PC-3 (cell line): Measurements from ENCODE around the gene SNTG2. TPM values are rescaled to one million over a fixed set of nuclear protein-coding genes. Genes with fewer than 3 reads are reported as not detected.

Experiments used
- ATAC-seq: fragments of 200-7000 bp; cut with Tn5 transposase; 2 replicates; pipeline ENCODE4 v1.9.1; 2020; ENCODE audit warnings: mild to moderate bottlenecking, moderate library complexity
- BruUV-seq: library from RNA; stranded (reverse); fragments of 400-500 nt; replicated peaks from 2 replicates; lab custom pipeline; 2021; lab: Mats Ljungman, UMichigan
- CTCF ChIA-PET: fragments of 300-600 bp; sonication (Branson Sonifier 250); formaldehyde crosslinking; loops from one replicate; lab custom pipeline; 2022; ENCODE audit warnings: antibody characterized with exemption; lab: Charles Lee
- POLR2A ChIA-PET: fragments of 300-600 bp; sonication (Branson Sonifier 250); formaldehyde crosslinking; loops from one replicate; lab custom pipeline; 2022; ENCODE audit warnings: antibody characterized with exemption; ENCODE audit not compliant: unreplicated experiment; lab: Charles Lee
- DNase-seq: peaks from one replicate; pipeline ENCODE4 v3.0.0-alpha.2; 2015
- H2AFZ ChIP-seq: fragments of 300-600 bp; sonication (generic); 2 replicates; pipeline ENCODE4 v1.6.0; 2016; ENCODE audit warnings: antibody characterized with exemption, low read length
- H3F3A ChIP-seq: fragments of 300-600 bp; sonication (generic); one replicate; pipeline ENCODE4 v1.6.0; 2017; ENCODE audit warnings: antibody characterized with exemption, low read length, control low read depth, mild to moderate bottlenecking; ENCODE audit not compliant: unreplicated experiment
- H3K27ac ChIP-seq: fragments of 300-600 bp; sonication (generic); 2 replicates; pipeline ENCODE4 v1.5.1; 2016; ENCODE audit warnings: mild to moderate bottlenecking, low read length
- H3K27me3 ChIP-seq: fragments of 300-600 bp; sonication (generic); 2 replicates; pipeline ENCODE4 v1.6.1; 2016; ENCODE audit warnings: low read length, mixed read lengths
- H3K36me3 ChIP-seq: fragments of 300-600 bp; sonication (generic); 2 replicates; pipeline ENCODE4 v1.6.1; 2016; ENCODE audit warnings: low read depth, mixed run types, low read length, mixed read lengths
- H3K4me1 ChIP-seq: fragments of 300-600 bp; sonication (generic); 2 replicates; pipeline ENCODE4 v1.5.1; 2016; ENCODE audit warnings: low read length; ENCODE audit not compliant: insufficient read depth
- H3K4me2 ChIP-seq: fragments of 300-600 bp; sonication (generic); 2 replicates; pipeline ENCODE4 v1.6.0; 2016; ENCODE audit warnings: low read length
- H3K4me3 ChIP-seq: fragments of 300-600 bp; sonication (generic); 2 replicates; pipeline ENCODE4 v1.5.1; 2016; ENCODE audit warnings: mild to moderate bottlenecking, low read length, mixed read lengths
- H3K79me2 ChIP-seq: fragments of 300-600 bp; sonication (generic); 2 replicates; pipeline ENCODE4 v1.6.1; 2017; ENCODE audit warnings: low read length, mixed read lengths
- H3K9ac ChIP-seq: fragments of 300-600 bp; sonication (generic); 2 replicates; pipeline ENCODE4 v1.6.0; 2016; ENCODE audit warnings: mild to moderate bottlenecking, low read length
- H3K9me2 ChIP-seq: fragments of 300-600 bp; sonication (generic); replicated peaks from 2 replicates; pipeline ENCODE4 v1.6.1; 2016; ENCODE audit warnings: mixed run types, low read length, mixed read lengths
- H3K9me3 ChIP-seq: fragments of 300-600 bp; sonication (generic); 2 replicates; pipeline ENCODE4 v1.6.1; 2016; ENCODE audit warnings: low read length, mixed read lengths
- H4K20me1 ChIP-seq: fragments of 300-600 bp; sonication (generic); 2 replicates; pipeline ENCODE4 v1.6.1; 2016; ENCODE audit warnings: low read length, mixed read lengths
- EZH2 ChIP-seq: fragments of 300-600 bp; sonication (generic); IDR thresholded peaks from one replicate; pipeline ENCODE4 v1.6.1; 2017; ENCODE audit warnings: antibody characterized with exemption, mild to moderate bottlenecking, low read length; ENCODE audit not compliant: unreplicated experiment
- EZH2phosphoT487 ChIP-seq: fragments of 300-600 bp; sonication (generic); IDR thresholded peaks from 2 replicates; pipeline ENCODE4 v1.6.1; 2018; ENCODE audit warnings: mild to moderate bottlenecking, antibody characterized with exemption, low read length, borderline replicate concordance
- intact Hi-C: fragments of 100-400 bp; cut with micrococcal nuclease; formaldehyde crosslinking; loops from 2 replicates; pipeline ENCODE4 v1.9.0; 2023
- total RNA-seq: library from RNA; depleted of rRNA; stranded (reverse); fragments of >200 nt; gene quantifications from 2 replicates; pipeline ENCODE4 v1.2.3, GENCODE V29; 2014
- TF ChIP-seq, protein P1 (sequence below): fragments of 300-600 bp; sonication (generic); conservative IDR thresholded peaks from 2 replicates; pipeline ENCODE4 v1.5.1; 2017; ENCODE audit warnings: antibody characterized with exemption, low read depth, mild to moderate bottlenecking, low read length

SNTG2 gene
- total RNA-seq, 1 experiment from 2014 or later: not detected

GRCh38 chr2:1294900-1295299 lies 344.3 kb downstream of the SNTG2 start:
- POLR2A ChIA-PET: no interaction called here
- no peak for TF ChIP-seq EZH2
- no peak for TF ChIP-seq EZH2phosphoT487
- TF ChIP-seq, protein P1, sequence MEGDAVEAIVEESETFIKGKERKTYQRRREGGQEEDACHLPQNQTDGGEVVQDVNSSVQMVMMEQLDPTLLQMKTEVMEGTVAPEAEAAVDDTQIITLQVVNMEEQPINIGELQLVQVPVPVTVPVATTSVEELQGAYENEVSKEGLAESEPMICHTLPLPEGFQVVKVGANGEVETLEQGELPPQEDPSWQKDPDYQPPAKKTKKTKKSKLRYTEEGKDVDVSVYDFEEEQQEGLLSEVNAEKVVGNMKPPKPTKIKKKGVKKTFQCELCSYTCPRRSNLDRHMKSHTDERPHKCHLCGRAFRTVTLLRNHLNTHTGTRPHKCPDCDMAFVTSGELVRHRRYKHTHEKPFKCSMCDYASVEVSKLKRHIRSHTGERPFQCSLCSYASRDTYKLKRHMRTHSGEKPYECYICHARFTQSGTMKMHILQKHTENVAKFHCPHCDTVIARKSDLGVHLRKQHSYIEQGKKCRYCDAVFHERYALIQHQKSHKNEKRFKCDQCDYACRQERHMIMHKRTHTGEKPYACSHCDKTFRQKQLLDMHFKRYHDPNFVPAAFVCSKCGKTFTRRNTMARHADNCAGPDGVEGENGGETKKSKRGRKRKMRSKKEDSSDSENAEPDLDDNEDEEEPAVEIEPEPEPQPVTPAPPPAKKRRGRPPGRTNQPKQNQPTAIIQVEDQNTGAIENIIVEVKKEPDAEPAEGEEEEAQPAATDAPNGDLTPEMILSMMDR: no peak
- H3K4me2 ChIP-seq: no peak overlapping the region

DNA sequence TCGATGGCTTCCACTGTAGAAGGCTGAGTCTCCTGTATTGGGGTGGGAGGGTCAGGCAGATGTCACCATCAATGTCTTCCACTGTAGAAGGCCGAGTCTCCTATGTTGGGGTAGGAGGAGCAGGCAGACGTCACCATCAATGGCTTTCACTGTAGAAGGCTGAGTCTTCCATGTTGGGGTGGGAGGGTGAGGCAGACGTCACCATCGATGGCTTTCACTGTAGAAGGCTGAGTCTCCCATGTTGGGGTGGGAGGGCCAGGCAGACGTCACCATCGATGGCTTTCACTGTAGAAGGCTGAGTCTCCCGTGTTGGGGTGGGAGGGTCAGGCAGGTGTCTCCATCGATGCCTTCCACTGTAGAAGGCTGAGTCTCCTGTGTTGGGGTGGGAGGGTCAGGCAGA lies 345.1 kb downstream of the SNTG2 start:
- TF ChIP-seq, protein P1: no peak
- TF ChIP-seq EZH2phosphoT487 (no peak), EZH2 (no peak)
- BruUV-seq: no TSS peak
- ATAC-seq (no peak), DNase-seq (no peak)
- intact Hi-C loops: no loop called here
- Histone ChIP-seq H3K4me2 (no peak overlapping the region), H3F3A (no peaks in the 10 kb centered on the region), H2AFZ (no peak overlapping the region), H3K9ac (no peak overlapping the region), H3K36me3 (no peaks in the 10 kb centered on the region), H3K27me3 (peaks cover 72% of the 10 kb centered on the region), H3K9me3 (no peaks in the 10 kb centered on the region), H3K9me2 (no peaks in the 10 kb centered on the region), H4K20me1 (no peaks in the 10 kb centered on the region), H3K79me2 (no peaks in the 10 kb centered on the region), H3K27ac (no peak overlapping the region), H3K4me1 (no peaks in the 10 kb centered on the region), H3K4me3 (no peak overlapping the region)
- POLR2A ChIA-PET: no interaction called here
- CTCF ChIA-PET: no interaction called here

More at GRCh38 chr2:1294900-1295299, 344.3 kb downstream of the SNTG2 start:
- Histone ChIP-seq H3K4me1 (no peaks in the 10 kb centered on the region), H3K27me3 (peaks cover 64% of the 10 kb centered on the region), H4K20me1 (no peaks in the 10 kb centered on the region), H3K9ac (no peak overlapping the region), H3K9me3 (no peaks in the 10 kb centered on the region), H3K79me2 (no peaks in the 10 kb centered on the region), H3K36me3 (no peaks in the 10 kb centered on the region), H3K4me3 (no peak overlapping the region), H3K27ac (no peak overlapping the region), H3F3A (no peaks in the 10 kb centered on the region), H3K9me2 (no peaks in the 10 kb centered on the region), H2AFZ (no peak overlapping the region)
- no peak for ATAC-seq
- BruUV-seq: no TSS peak
- CTCF ChIA-PET: no interaction called here
- intact Hi-C loops: no loop called here
- no peak for DNase-seq

DNA sequence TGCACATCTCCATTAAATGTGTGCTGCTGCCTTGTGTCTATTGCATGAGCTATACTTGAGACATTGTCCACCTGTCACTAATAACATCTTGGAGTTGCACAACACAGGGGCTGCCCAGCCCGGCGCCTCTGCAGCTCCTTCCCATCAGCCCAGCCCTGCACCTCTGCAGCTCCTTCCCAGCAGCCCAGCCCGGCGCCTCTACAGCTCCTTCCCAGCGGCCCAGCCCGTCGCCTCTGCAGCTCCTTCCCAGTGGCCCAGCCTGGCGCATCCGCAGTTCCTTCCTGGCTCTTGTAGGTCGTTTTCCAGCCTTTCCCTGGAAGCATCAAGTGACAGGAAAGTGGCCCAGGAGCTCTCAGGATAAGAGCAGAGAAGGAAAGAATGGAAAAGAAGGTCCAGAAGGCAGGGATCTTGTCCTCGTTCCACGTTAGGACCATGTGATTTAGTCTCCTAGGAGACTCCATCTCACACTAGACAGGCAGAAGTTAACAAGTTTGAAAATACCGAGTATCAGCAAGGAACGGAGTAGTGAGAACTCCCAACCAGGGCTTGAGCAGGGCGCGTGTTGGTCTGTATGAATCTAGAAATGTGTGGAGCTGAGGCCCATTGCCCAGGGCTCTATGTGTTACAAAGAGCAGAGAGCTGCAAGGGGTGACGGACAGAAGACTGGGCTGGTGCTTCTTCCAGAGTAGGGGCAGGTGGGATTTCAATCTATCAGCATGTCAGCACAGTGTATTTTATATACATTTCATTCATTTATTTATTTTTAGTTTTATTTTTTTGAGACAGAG lies 346.9 kb downstream of the SNTG2 start:
- no TSS peak for BruUV-seq
- no peaks in the 10 kb centered on the region for H3K4me1 ChIP-seq
- no peak overlapping the region for H3K9ac ChIP-seq
- H3K79me2 ChIP-seq: no peaks in the 10 kb centered on the region
- no peak for DNase-seq
- H3K4me2 ChIP-seq: no peak overlapping the region
- no peaks in the 10 kb centered on the region for H4K20me1 ChIP-seq
- H3K9me3 ChIP-seq: no peaks in the 10 kb centered on the region
- no peak for ATAC-seq
- H3K36me3 ChIP-seq: no peaks in the 10 kb centered on the region
- ChIA-PET POLR2A (no interaction called here), CTCF (no interaction called here)
- no peak overlapping the region for H2AFZ ChIP-seq
- intact Hi-C loops: no loop called here
- H3F3A ChIP-seq: no peaks in the 10 kb centered on the region
- no peak for TF ChIP-seq EZH2
- no peak for TF ChIP-seq EZH2phosphoT487
- TF ChIP-seq, protein P1: no peak
- H3K27ac ChIP-seq: no peak overlapping the region
- H3K9me2 ChIP-seq: no peaks in the 10 kb centered on the region
- peaks cover 85% of the 10 kb centered on the region for H3K27me3 ChIP-seq
- no peak overlapping the region for H3K4me3 ChIP-seq
